Activated naive CD4-positive, alpha-beta T cell treated with anti-CD3 and anti-CD28 coated beads for 36 hours (primary cell): ENCODE data around the gene CCL14. TPM values are rescaled to one million over a fixed set of nuclear protein-coding genes. Genes with fewer than 3 reads are reported as not detected.

ENCODE experiments used
- CTCF ChIA-PET: fragments of 350-600 bp; sonication (Branson Sonifier 250); formaldehyde crosslinking; loops from one replicate; lab custom pipeline; 2021; ENCODE audit warnings: antibody characterized with exemption; lab: Charles Lee
- DNase-seq: peaks from one replicate; pipeline ENCODE4 v3.0.0-alpha.2; 2020
- H3K27ac Mint-ChIP-seq: one replicate; pipeline ENCODE4 v1.8.0; 2021; ENCODE audit warnings: mild to moderate bottlenecking, mixed read lengths
- H3K27me3 Mint-ChIP-seq: one replicate; pipeline ENCODE4 v1.8.0; 2021; ENCODE audit warnings: low read depth, mixed read lengths
- H3K36me3 Mint-ChIP-seq: one replicate; pipeline ENCODE4 v1.8.0; 2021; ENCODE audit warnings: low read depth, mixed read lengths
- H3K4me1 Mint-ChIP-seq: one replicate; pipeline ENCODE4 v1.8.0; 2021; ENCODE audit warnings: low read depth, mixed read lengths
- H3K4me3 Mint-ChIP-seq: one replicate; pipeline ENCODE4 v1.8.0; 2021; ENCODE audit warnings: mild to moderate bottlenecking, moderate library complexity, mixed read lengths
- H3K9me3 Mint-ChIP-seq: one replicate; pipeline ENCODE4 v1.8.0; 2021; ENCODE audit warnings: mixed read lengths
- intact Hi-C: fragments of 100-400 bp; cut with micrococcal nuclease; formaldehyde crosslinking; loops from one replicate; pipeline ENCODE4 v1.15.1; 2023
- total RNA-seq, 2 experiments: library from RNA; stranded (reverse); gene quantifications; one replicate each; pipeline ENCODE4 v1.2.3, GENCODE V29; 2021

CCL14 gene
- total RNA-seq, 2 experiments from 2014 or later: not detected

- no peak overlapping the region for H3K4me3 Mint-ChIP-seq
- no peak overlapping the region for H3K27ac Mint-ChIP-seq
- no peaks in the 10 kb centered on the region for H3K9me3 Mint-ChIP-seq
- H3K4me1 Mint-ChIP-seq: no peaks in the 10 kb centered on the region
- CTCF ChIA-PET: interaction anchor here (0.6 to 2.4 kb wide), 6 partner anchors 12 to 167 kb away, joined by 3 to 19 read pairs (median 6); no protein-coding TSS in a partner anchor
- peak; percentile 18 for DNase-seq
- intact Hi-C loops: no loop called here
- peaks cover 4% of the 10 kb centered on the region for H3K27me3 Mint-ChIP-seq
- no peaks in the 10 kb centered on the region for H3K36me3 Mint-ChIP-seq
Measured at GRCh38 chr17:35981908-35982330, 4.6 kb downstream of the CCL14 start.

- no peak for DNase-seq
- Mint-ChIP-seq H3K27ac (no peak within 1 kb of the TSS), H3K36me3 (no peaks in the 10 kb centered on the region), H3K4me3 (no peak within 1 kb of the TSS), H3K4me1 (no peaks in the 10 kb centered on the region), H3K27me3 (peaks cover 9% of the 10 kb centered on the region), H3K9me3 (no peaks in the 10 kb centered on the region)
- CTCF ChIA-PET: interaction anchor here (2.0 to 2.4 kb wide), 2 partner anchors 11 to 168 kb away, joined by 8 to 19 read pairs; no protein-coding TSS in a partner anchor
- intact Hi-C loops: no loop called here
Measured at GRCh38 chr17:35981246-35981645, 5.3 kb downstream of the CCL14 start, which contains the start of gene CCL16. Gene CCL16, minus strand, starts transcription at chr17:35981497. Its CDS starts 77 bp downstream, at chr17:35981420.

- H3K4me1 Mint-ChIP-seq: no peaks in the 10 kb centered on the region
- no peaks in the 10 kb centered on the region for H3K36me3 Mint-ChIP-seq
- H3K27ac Mint-ChIP-seq: no peak overlapping the region
- intact Hi-C loops: no loop called here
- CTCF ChIA-PET: interaction anchor here (0.6 to 13.9 kb wide), 5 partner anchors 9 to 169 kb away, joined by 3 to 285 read pairs (median 10); no protein-coding TSS in a partner anchor
- no peaks in the 10 kb centered on the region for H3K9me3 Mint-ChIP-seq
- DNase-seq: no peak
- H3K4me3 Mint-ChIP-seq: no peak overlapping the region
- peaks cover 9% of the 10 kb centered on the region for H3K27me3 Mint-ChIP-seq
Measured at GRCh38 chr17:35978346-35978745, 8.2 kb downstream of the CCL14 start.

GRCh38 chr17:35977509-35977908 is 9.0 kb downstream of the CCL14 start:
- H3K9me3 Mint-ChIP-seq: no peaks in the 10 kb centered on the region
- no peaks in the 10 kb centered on the region for H3K4me1 Mint-ChIP-seq
- H3K27ac Mint-ChIP-seq: no peak overlapping the region
- DNase-seq: no peak
- intact Hi-C loops: no loop called here
- peaks cover 9% of the 10 kb centered on the region for H3K27me3 Mint-ChIP-seq
- CTCF ChIA-PET: interaction anchor here (0.6 to 13.9 kb wide), 5 partner anchors 8 to 170 kb away, joined by 3 to 285 read pairs (median 10); no protein-coding TSS in a partner anchor
- no peak overlapping the region for H3K4me3 Mint-ChIP-seq
- H3K36me3 Mint-ChIP-seq: no peaks in the 10 kb centered on the region

- intact Hi-C loops: no loop called here
- Mint-ChIP-seq H3K36me3 (no peaks in the 10 kb centered on the region), H3K4me3 (no peak overlapping the region), H3K27me3 (peaks cover 11% of the 10 kb centered on the region), H3K27ac (no peak overlapping the region), H3K4me1 (no peaks in the 10 kb centered on the region), H3K9me3 (no peaks in the 10 kb centered on the region)
- CTCF ChIA-PET: interaction anchor here (0.7 to 13.9 kb wide), 8 partner anchors 15 to 550 kb away, joined by 3 to 285 read pairs (median 4); no protein-coding TSS in a partner anchor
- DNase-seq: no peak
Measured at GRCh38 chr17:35973333-35974260, 12.9 kb downstream of the CCL14 start.

GRCh38 chr17:35972945-35973332 is 13.6 kb downstream of the CCL14 start:
- CTCF ChIA-PET: interaction anchor here (0.7 to 13.9 kb wide), 6 partner anchors 14 to 175 kb away, joined by 3 to 285 read pairs (median 6); no protein-coding TSS in a partner anchor
- intact Hi-C loops: no loop called here

GRCh38 chr17:35972535-35972934 is 14.0 kb downstream of the CCL14 start:
- DNase-seq: no peak
- no peaks in the 10 kb centered on the region for H3K9me3 Mint-ChIP-seq
- no peaks in the 10 kb centered on the region for H3K36me3 Mint-ChIP-seq
- CTCF ChIA-PET: interaction anchor here (0.7 to 13.9 kb wide), 5 partner anchors 14 to 175 kb away, joined by 3 to 285 read pairs (median 7); no protein-coding TSS in a partner anchor
- H3K4me1 Mint-ChIP-seq: no peaks in the 10 kb centered on the region
- intact Hi-C loops: no loop called here
- H3K4me3 Mint-ChIP-seq: no peak overlapping the region
- H3K27me3 Mint-ChIP-seq: peaks cover 8% of the 10 kb centered on the region
- H3K27ac Mint-ChIP-seq: no peak overlapping the region

More at GRCh38 chr17:35972945-35973332, 13.6 kb downstream of the CCL14 start:
- H3K27ac Mint-ChIP-seq: no peak overlapping the region
- no peaks in the 10 kb centered on the region for H3K4me1 Mint-ChIP-seq
- no peak overlapping the region for H3K4me3 Mint-ChIP-seq
- no peaks in the 10 kb centered on the region for H3K36me3 Mint-ChIP-seq
- peaks cover 8% of the 10 kb centered on the region for H3K27me3 Mint-ChIP-seq
- H3K9me3 Mint-ChIP-seq: no peaks in the 10 kb centered on the region
- no peak for DNase-seq

- Mint-ChIP-seq H3K36me3 (no peaks in the 10 kb centered on the region), H3K27ac (no peak overlapping the region), H3K4me3 (no peak overlapping the region), H3K9me3 (no peaks in the 10 kb centered on the region), H3K4me1 (no peaks in the 10 kb centered on the region), H3K27me3 (peaks cover 8% of the 10 kb centered on the region)
- CTCF ChIA-PET: interaction anchor here (13.9 kb wide), 1 partner anchor 175 kb away, joined by 285 read pairs; no protein-coding TSS in a partner anchor
- no peak for DNase-seq
- intact Hi-C loops: no loop called here
Measured at GRCh38 chr17:35972066-35972465, 14.5 kb downstream of the CCL14 start.

GRCh38 chr17:35969558-35970380 is 16.8 kb downstream of the CCL14 start:
- H3K27me3 Mint-ChIP-seq: peaks cover 2% of the 10 kb centered on the region
- no peaks in the 10 kb centered on the region for H3K9me3 Mint-ChIP-seq
- CTCF ChIA-PET: interaction anchor here (0.6 to 13.9 kb wide), 26 partner anchors 8 to 513 kb away, joined by 3 to 285 read pairs (median 4); partner anchors contain the start of genes CCL16 and RDM1
- DNase-seq: peak; percentile 90
- H3K4me3 Mint-ChIP-seq: no peak overlapping the region
- no peak overlapping the region for H3K27ac Mint-ChIP-seq
- intact Hi-C loops: loop anchor here (1.0 to 2.0 kb wide), 3 partner anchors 103 to 514 kb away; no protein-coding TSS in a partner anchor
- H3K4me1 Mint-ChIP-seq: no peaks in the 10 kb centered on the region
- H3K36me3 Mint-ChIP-seq: no peaks in the 10 kb centered on the region

GRCh38 chr17:35968520-35969054 is 17.9 kb downstream of the CCL14 start:
- no peaks in the 10 kb centered on the region for H3K9me3 Mint-ChIP-seq
- CTCF ChIA-PET: interaction anchor here (0.7 to 13.9 kb wide), 13 partner anchors 11 to 216 kb away, joined by 3 to 285 read pairs (median 3); partner anchors contain the start of gene RDM1
- DNase-seq: no peak
- H3K27ac Mint-ChIP-seq: no peak overlapping the region
- no peaks in the 10 kb centered on the region for H3K36me3 Mint-ChIP-seq
- no peaks in the 10 kb centered on the region for H3K4me1 Mint-ChIP-seq
- peaks cover 2% of the 10 kb centered on the region for H3K27me3 Mint-ChIP-seq
- intact Hi-C loops: loop anchor here (1.0 to 2.0 kb wide), 3 partner anchors 104 to 515 kb away; no protein-coding TSS in a partner anchor
- H3K4me3 Mint-ChIP-seq: no peak overlapping the region

- intact Hi-C loops: no loop called here
- DNase-seq: no peak
- CTCF ChIA-PET: interaction anchor here (2.0 to 13.9 kb wide), 2 partner anchors 11 to 182 kb away, joined by 4 to 285 read pairs; no protein-coding TSS in a partner anchor
- Mint-ChIP-seq H3K4me1 (no peaks in the 10 kb centered on the region), H3K36me3 (no peaks in the 10 kb centered on the region), H3K4me3 (no peak overlapping the region), H3K27ac (no peak overlapping the region), H3K27me3 (no peaks in the 10 kb centered on the region), H3K9me3 (no peaks in the 10 kb centered on the region)
Measured at GRCh38 chr17:35965272-35965671, 21.3 kb downstream of the CCL14 start.
